HG03060 (cell line): ENCODE measurements around the gene LDLRAD3.
"Not testable (repeated sequence)": the region's sequence is repeated elsewhere in the genome, so short reads cannot be mapped to it uniquely, and the experiment has no call there.

Source experiments
- ATAC-seq: cut with Tn5 transposase; IDR thresholded peaks from one replicate; pipeline ENCODE4 v1.9.1; 2021; ENCODE audit warnings: low read depth, moderate number of reproducible peaks; ENCODE audit not compliant: unreplicated experiment

Gene LDLRAD3

DNA sequence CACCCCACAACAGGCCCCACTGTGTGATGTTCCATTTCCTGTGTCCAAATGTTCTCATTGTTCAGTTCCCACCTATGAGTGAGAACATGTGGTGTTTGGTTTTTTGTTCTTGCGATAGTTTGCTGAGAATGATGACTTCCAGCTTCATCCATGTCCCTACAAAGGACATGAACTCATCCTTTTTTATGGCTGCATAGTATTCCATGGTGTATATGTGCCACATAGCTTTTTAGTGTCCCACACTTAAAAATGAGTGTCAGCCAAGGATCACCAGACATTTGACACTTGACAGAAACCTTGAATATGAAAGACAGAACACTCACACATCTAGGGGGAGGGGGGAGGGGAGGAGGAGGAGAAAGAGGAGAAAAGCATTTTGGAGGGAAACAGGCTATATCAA lies 245.9 kb downstream of the LDLRAD3 start:
- ATAC-seq, result not testable (repeated sequence)

DNA sequence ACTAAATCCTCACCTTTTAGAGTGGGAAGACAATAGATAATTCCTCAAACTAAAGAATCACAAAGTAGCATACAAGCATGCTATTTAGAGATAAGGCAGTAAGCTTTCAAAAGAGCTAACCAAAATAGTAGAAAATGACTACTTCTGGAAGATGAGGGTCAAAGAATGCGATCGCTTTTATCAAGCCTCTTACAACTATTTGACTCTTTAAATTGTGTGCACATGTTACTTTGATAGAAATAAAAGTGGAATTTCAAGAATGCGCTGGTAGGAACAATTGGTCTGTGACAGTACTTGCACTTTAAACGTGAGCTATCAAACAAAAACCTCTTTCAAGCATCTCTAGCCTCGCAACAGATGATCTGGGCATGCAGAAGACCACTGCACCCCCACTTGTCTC lies 248.1 kb downstream of the LDLRAD3 start:
- ATAC-seq, result no peak

DNA sequence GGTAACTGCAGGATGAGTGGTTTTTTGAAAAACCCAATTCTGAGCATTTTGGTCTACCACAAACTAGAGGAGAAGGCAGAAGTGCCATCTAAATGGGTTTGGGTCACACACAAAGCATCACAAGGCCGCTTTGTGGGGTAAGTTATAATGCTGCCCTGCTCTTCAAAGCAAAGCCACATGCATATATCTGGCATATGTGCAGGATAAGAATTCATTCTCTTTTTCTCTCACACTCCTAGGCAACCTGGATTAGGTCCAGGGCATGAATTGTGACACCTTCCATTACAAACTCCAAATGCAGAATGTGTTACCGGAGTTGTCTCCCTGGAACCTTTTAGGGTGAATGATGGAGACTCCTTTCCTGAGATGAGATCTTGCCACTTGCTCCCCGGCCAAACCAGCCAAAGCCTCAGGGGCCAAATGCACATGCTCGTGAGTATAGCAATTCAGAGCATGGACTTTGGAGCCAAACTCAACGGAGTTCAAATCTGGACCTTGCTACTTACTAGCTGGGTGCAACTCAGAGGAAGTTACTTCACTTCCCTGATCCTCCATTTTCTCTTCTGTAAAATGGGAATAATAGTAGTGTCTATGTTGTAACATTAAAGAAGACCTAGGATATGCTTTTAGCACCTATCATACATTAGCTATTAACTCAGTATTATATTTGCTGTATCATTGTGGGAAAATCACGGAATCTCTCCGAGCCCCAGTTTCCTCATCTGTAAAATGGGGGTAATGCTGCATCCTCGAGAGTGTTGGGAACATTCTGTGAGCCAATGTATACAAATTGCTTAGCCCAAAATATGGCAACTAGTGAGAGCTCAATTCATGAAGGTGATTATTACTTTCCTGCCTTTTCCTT lies 248.8 kb downstream of the LDLRAD3 start:
- no peak for ATAC-seq

DNA sequence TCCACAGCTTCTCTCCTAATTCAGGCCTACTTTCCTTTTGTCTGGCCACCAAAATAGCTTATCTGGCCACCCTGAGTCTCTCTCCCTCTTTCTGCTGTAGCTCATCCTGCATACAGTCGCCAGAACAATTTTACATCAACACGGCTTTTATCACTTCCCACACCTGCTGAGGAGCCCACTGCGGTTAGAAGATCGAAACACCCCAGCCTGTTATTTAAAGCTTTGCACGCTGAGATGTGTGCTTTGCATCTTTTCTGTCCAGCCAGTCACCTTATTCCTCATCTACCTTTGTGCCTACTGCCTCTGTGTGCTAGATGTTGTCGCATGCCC lies 249.4 kb downstream of the LDLRAD3 start:
- ATAC-seq, result no peak

DNA sequence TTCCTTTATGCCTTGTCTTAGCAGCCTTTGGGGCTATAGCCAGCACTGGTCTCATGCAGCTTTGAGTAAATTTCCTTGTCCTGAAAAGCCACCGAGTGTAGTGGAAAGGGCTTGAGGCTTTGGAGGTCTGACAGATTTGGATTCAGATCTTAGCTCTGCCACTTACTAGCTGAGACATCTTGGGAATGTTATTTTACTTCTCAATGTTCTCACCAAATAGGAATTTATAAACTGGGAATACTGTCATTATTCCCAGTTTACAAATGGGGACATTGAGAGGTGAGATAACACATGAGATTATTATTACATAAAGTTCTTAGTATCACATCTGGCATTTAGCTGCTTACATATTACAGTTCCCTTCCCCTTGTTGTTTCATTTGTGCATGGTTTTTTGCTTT lies 249.9 kb downstream of the LDLRAD3 start:
- no peak for ATAC-seq

DNA sequence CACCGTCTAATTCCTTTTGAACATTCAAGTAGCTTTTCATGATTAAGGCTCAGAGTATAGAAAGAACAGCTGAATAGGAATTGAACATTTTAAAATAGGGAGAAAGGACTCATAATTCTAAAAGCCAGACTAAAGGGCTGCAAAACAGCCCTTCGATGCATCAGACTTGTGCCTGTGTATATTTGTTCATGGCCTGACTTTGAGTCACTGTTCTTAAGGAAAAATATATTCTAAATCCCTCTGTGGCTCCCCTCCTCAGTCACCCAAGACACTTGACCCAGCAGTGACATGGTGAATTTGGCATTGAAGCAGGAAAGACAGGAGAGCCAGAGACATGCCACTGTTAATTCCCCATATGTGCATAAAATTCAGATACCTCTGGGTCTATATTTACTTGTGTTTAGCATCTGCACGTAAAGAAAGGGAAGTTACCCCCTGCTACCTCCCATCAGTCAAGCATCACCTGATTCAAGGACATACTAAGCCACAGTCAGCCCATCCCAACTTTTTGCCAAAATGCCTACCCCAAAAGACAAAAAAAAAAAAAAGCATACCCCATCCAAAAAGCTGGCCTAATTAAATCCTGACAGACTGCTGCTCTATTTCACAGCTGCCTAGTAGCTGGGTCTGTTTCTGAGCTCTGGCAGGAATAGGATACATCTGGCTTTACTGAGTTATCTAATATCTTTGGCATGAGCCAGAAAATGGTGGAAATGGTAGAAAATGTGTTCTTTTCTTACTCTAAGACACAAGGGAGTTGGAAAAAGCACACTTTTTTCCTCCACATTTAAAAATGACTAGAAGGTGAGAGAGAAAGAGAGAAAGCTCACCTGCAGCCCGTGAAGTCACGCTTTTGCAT lies 251.9 kb downstream of the LDLRAD3 start:
- no peak for ATAC-seq

DNA sequence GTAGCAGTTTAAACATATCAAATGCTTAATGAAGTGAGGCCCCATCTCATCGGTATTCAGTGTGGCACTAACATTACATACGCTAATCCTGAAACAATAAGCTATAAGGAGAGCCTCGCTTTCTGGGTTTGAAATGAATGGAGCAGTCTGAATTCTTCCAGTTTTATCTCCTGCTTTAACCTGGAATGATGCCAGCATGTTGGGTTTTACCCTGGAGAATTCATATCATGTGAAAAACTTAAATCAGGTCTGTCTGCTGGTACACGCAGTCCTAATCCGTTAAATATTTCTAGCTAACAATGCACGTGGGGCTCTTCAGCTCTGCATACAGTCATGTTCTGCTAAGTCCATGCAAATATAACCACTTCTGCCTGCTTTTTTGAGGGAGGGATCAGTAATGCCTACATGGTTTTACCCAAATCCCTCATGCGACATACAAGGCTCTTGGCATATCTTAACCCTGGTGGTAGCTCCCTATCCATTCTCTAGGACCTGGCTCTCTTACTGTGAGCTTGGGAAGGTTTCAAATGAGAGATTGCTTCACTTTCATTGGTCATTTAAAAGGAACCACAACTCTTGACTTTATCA lies 252.6 kb downstream of the LDLRAD3 start:
- ATAC-seq, result no peak

DNA sequence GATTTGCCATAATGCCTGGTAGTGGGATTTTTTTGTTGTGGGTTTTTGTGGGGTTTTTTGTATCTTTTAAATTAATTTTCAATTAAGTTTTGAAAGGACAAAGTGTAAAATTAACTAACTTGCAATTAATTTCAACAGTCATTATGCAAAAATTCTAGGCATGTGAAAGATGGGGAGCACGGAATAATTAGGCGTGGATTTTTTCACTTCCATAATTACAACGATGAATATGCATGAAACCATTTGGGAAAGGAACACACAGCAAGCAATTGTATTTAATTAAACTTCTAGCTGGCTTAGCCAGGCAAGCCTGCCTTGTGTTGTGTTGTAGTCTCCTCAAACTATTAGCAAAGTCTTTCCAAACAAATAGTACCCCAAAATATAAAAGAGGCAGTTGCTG lies 257.5 kb downstream of the LDLRAD3 start:
- no peak for ATAC-seq

DNA sequence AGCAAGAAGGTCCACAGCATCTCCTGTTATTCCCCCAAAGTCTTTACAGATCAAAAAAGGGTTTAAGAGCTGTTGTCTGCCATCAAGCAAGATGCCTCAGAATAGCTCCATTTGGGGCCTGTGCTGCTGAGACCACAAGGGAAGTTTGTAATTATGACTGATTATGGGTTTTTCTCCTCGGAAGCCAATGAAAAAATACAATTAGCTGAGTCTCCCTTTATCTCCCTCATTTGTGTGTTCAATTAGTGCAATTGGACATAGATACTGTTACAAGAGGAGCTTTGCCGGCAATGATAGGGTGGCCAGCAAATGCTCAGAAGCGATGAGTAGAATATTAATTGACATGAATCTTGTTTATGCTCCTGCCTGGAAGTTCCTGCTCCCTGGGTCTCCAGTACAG lies 261.7 kb downstream of the LDLRAD3 start:
- no peak for ATAC-seq

DNA sequence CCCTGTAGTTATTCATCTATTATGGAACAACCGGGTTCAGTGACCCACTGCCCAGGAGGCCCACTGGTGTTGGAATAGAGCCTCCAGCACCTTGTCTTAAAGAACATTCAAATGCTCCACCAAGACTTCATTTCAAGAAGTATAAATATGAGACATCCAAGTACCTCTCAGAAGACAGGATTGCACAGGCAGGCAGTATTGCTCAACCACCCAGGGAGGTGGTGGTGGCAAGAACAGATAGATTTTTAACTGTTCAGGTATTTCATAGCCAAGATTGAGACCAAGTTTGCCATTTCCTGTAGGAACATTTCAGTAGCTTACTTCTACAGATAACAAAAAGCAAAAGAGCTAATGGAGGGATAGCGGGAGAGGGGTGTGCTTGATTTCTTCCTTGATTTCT lies 266.7 kb downstream of the LDLRAD3 start:
- ATAC-seq, result no peak

DNA sequence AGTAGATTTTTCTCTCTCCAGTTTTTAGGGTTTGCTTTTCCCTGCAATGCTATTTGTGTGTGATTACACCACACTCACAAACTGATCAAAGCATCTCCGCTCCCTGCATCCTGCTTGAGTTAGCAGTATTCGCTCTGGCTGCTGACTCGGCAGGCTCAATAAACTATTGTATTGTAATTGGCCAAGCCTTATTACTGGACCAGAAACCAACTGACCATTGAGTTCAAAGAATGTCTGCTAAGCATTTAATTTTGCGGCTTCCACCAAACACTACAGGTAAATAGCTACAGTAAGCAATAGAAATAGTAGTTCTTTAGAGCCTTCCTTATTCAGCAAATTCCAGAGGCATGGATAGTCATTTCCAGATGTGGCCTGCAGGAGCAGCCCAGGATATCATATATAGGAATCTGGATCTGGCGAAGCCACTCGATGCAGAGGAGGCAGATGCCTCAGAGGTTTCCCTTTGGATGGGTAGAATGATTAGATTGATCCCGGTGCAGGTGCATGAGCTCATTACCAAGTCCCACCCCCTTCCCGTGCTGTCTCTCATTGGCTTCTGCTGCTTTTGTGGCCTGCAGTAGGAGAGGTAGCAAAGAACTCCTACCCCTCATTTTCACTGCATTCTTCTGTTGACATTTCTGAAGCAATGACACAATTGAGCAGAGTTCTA lies 268.0 kb downstream of the LDLRAD3 start:
- no peak for ATAC-seq

DNA sequence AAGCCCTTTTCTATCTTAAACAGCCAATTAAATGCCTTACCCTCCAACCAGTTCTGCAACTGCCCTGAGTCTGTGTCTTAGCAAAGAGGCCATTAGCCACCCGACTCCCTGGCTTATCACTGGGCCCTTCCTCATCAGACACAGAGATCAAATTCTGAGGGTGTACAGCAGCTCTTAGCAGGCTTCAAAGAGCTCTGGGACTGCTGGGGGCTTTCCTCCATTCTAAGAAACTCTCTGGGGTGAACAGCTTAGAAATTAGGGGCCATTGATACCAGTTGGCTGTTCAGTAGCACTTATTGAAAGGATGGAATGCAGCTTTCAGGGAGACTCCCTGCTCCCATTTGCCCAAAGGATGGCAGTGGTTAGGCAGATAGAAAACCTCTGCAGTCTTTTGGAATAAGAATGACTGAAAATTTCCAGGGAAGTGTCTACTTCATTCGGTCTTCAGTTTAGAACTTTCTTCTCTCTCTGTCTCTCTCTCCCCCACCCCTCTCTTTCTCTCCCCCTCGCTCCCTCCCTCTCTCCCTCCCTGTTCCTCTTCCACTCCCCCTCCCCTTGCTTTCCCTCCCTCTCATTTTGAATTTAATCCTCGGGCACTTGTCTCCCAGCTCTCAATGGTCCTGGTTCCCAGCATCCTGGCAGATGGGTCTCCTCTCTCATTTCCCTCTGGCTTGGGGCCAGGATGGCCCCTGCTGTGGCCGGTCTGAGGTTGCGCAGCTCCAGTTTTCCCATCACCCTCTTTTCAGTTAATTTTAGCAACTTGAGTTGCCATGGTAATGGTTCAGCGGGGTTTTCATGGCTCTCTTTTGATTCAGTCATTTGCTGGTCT lies 268.9 kb downstream of the LDLRAD3 start:
- no peak for ATAC-seq

DNA sequence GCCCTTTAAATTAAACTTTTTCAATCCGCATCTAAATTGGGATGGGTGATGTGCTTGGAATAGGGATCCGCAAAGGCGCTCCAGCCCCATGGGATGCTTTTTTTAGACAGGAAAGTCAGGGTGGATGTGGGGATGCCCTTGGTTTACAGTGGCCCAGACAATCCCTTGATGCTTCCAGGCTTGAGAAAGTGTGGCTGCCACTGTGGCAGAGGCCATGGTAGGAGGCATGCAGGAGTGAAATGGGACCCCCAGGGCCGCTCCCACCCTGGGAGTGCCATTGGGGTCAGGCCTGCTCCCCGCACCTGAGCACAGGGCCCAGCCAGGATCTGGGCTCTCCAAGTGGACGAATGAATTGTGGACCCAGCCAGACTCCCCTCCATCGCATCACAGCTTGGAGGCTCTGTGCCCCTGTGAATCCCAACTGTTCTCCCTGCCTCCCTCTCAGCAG lies 269.6 kb downstream of the LDLRAD3 start:
- ATAC-seq, result no peak

DNA sequence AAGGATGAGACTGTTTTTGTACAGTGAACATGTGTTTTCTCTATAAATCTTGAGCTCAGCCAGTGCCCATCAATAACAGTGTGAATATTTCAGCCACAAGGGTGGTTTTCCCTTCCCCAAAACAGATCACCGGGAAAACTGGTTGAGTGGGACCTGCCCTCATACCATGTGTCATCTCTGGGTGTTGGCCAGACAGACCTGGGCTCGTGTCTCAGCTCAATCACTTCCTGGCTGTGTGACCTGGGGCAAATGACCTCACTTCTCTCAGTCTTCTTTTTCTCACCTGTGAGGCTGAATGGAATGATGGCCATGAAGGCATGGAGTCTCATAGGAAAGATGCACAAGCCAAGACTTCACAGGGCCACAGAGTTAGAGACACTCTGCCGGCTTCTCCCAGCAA lies 270.6 kb downstream of the LDLRAD3 start:
- no peak for ATAC-seq

DNA sequence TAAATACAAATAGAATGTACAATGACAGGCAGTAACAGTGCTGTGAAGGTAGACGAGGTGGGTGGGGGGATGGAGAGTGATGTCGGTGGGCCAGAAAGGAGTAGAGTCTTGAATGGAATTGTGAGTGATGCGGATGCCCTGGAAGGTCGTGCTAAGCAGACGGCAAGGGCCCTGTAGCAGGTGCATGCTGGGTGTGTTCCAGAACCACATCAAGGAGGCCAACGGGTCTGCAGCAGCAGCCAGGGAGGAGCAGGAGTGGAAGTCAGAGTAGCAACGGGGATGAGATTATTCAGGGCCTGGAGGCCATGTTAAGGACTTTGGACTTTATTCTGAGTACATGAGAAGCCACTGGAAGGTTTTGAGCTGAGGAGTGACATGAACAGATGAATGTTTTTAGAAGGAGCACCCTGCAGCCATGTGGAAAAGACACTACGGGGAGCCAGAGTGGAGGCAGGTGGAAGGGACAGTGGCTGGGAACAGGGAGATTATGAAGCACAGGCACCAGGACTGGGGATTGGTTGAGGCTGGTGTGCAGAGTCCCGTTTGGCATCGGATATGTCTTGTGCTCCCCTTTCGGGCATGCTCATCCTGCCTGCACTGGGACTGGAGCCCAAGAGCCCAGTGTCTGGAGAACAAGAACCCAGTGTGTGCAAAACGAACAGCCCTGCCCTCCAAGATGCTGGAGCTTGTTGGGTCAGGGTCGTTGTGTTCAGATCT lies 271.3 kb downstream of the LDLRAD3 start:
- ATAC-seq, result no peak

DNA sequence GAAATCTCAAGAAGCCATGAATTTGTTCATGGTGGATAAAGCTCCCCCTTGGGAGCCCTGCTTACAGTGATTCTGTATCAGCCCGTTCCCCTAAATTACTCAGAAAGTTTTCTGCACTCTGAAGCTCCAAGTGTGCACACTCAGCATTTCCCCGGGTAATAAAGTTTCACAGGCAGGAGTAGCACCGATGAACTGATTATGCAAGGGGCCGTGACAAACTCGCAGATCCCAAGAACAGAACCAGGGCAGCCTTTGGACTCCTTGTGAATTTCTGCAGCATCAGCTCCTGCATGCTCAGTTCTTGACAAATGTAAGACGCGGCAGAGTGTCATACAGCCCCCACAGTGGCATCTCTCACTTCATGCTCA lies 271.8 kb downstream of the LDLRAD3 start:
- no peak for ATAC-seq

DNA sequence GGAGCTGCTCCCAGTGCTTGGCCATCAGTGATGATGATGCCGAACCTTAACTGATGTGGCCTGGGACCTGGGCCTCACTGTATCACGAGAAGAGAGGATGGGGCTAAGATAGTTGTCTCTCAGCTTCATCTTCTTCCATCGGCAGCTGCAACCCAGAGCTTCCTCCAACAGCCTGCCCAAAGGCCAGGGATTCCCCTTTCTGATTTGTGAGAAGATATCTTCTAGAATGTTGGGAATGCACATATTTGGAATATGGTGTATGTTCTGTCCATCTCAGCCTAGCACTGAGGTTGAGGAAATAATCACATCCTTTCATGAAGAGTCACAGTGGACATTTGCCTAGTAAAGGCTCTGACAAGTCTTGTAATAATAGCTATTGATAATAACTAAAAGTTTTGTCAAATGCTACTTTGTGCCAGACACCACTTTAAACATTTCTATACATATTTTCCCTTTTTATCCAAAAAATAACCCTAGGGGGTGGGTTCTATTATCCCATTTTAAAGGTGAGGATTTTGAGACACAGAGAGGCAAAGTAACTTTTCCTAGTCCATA lies 272.3 kb downstream of the LDLRAD3 start:
- no peak for ATAC-seq

DNA sequence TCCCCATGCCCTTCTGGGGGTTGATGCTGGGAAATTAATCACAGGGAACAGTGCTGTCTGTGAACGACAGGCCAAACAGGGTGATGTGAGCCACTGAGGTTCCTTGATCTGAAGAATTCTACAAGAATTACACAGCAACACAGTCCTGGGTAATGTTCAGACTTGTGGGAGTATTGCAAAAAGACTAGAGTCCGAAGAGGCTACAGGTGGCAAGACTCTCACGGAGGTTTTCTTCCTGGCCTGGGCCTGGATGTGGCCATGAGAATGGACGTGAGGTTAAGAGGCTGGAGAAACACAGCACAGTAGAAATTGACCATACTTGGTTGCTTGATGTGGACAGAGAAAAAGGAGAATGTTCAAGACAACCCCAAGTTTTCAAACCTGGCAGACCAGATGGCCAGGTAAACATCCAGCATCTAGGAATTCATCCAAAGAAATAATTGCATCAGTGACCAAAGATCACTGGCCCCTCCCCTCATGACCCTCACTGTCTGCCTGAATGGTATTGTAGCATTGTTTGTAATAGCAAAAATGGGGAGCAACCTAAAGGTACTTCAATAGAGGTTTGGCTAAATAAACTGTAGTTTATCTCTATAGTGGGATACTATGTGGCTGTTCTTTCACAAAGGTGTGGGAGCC lies 274.5 kb downstream of the LDLRAD3 start:
- ATAC-seq, result no peak

DNA sequence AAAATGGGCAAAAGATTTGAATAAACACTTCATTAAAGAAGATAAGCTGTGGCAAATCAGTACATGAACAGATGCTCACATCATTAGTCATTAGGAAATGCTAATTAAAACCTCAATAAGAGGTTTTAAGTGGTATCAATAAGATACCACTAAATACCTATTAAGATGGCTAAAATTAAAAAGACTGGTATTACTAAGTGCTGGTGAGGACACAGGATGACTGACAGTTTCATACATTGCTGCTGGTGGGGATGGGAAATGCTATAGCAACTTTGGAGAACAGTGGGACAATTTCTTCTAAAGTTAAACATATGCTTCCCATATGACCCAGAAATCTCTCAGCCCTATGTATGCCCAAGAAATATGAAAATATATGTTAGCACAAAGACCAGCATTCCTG lies 276.1 kb downstream of the LDLRAD3 start:
- ATAC-seq, result no peak
